Breast epithelium (tissue), 4 donors: Measurements from ENCODE around the gene COA8. TPM values are rescaled to one million over a fixed set of nuclear protein-coding genes. Genes with fewer than 3 reads are reported as not detected.

Experiments used
- DNase-seq, 2 donors: peaks; one replicate each; pipeline ENCODE4 v3.0.0-alpha.2; 2019; ENCODE audit warnings: low spot score in 2 of 2
- H3K27ac ChIP-seq, 2 donors: fragments of 200-600 bp; sonication (generic) in 1 of 2; one replicate each; pipeline ENCODE4 v1.5.1; 2016 to 2019; ENCODE audit warnings: mild to moderate bottlenecking in 1 of 2
- H3K27me3 ChIP-seq, 2 donors: fragments of 200-600 bp; sonication (generic) in 1 of 2; one replicate each; pipeline versions ENCODE4 v1.5.1 to v1.6.0; 2017 to 2019; ENCODE audit warnings: control low read depth in 1 of 2, mild to moderate bottlenecking in 1 of 2
- H3K36me3 ChIP-seq: fragments of 200-600 bp; one replicate; pipeline ENCODE4 v1.5.1; 2019
- H3K4me1 ChIP-seq, 2 donors: fragments of 200-600 bp; sonication (generic); one replicate each; pipeline ENCODE4 v1.5.1; 2016 to 2019; ENCODE audit warnings: control low read depth in 1 of 2
- H3K4me3 ChIP-seq, 3 donors: fragments of 200-600 bp; sonication (generic); 1 replicate in 2 of 3; 2 replicates in 1 of 3; pipeline ENCODE4 v1.5.1; 2016 to 2019; ENCODE audit warnings: mild to moderate bottlenecking in 3 of 3, moderate library complexity in 2 of 3
- H3K9me3 ChIP-seq, 2 donors: fragments of 200-600 bp; sonication (generic) in 1 of 2; one replicate each; pipeline ENCODE4 v1.5.1; 2016 to 2019; ENCODE audit warnings: control low read depth in 1 of 2
- POLR2A ChIP-seq: fragments of 450-650 bp; IDR thresholded peaks from one replicate; pipeline ENCODE4 v1.6.1; 2016; ENCODE audit warnings: antibody characterized with exemption, mild to moderate bottlenecking, moderate library complexity
- POLR2AphosphoS5 ChIP-seq, 3 donors: sonication (generic); formaldehyde crosslinking; IDR thresholded peaks; one replicate each; pipeline ENCODE4 v1.6.1; 2017; ENCODE audit warnings: antibody characterized with exemption in 3 of 3
- intact Hi-C: fragments of 100-400 bp; cut with DNase I; formaldehyde crosslinking; loops from one replicate; pipeline ENCODE4 v1.15.1; 2023; ENCODE audit warnings: low total_unique reads
- total RNA-seq, 3 donors: library from RNA; depleted of rRNA; stranded (reverse); fragments of >200 nt; gene quantifications; one replicate each; pipeline ENCODE4 v1.1.0, GENCODE V29; 2016
- TF ChIP-seq, protein P1 (sequence below), 3 donors: fragments of 450-650 bp; IDR thresholded peaks; one replicate each; pipeline ENCODE4 v1.5.1; 2016 to 2017; ENCODE audit warnings: antibody characterized with exemption in 3 of 3, mild to moderate bottlenecking in 3 of 3, moderate library complexity in 3 of 3

Gene COA8
- total RNA-seq, 3 donors from 2014 or later, result 26.5 to 41.9 (median 27.2) TPM

- H3K27ac ChIP-seq, result peak overlapping the region; percentile 97 to 98
- H3K4me3 ChIP-seq, result no peak overlapping the region
- H3K36me3 ChIP-seq, result no peaks in the 10 kb centered on the region
- H3K27me3 ChIP-seq, result no peaks in the 10 kb centered on the region
- peaks cover 30 to 45% of the 10 kb centered on the region in 2 donors for H3K4me1 ChIP-seq
- no peaks in the 10 kb centered on the region for H3K9me3 ChIP-seq
- DNase-seq, result no peak
- no peak for TF ChIP-seq POLR2A
- TF ChIP-seq POLR2AphosphoS5 (IDR thresholded peaks at IDR 0.05), result no peak
- TF ChIP-seq, protein P1, sequence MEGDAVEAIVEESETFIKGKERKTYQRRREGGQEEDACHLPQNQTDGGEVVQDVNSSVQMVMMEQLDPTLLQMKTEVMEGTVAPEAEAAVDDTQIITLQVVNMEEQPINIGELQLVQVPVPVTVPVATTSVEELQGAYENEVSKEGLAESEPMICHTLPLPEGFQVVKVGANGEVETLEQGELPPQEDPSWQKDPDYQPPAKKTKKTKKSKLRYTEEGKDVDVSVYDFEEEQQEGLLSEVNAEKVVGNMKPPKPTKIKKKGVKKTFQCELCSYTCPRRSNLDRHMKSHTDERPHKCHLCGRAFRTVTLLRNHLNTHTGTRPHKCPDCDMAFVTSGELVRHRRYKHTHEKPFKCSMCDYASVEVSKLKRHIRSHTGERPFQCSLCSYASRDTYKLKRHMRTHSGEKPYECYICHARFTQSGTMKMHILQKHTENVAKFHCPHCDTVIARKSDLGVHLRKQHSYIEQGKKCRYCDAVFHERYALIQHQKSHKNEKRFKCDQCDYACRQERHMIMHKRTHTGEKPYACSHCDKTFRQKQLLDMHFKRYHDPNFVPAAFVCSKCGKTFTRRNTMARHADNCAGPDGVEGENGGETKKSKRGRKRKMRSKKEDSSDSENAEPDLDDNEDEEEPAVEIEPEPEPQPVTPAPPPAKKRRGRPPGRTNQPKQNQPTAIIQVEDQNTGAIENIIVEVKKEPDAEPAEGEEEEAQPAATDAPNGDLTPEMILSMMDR (IDR thresholded peaks at IDR 0.05), result no peak
- intact Hi-C loops, result no loop called here
Observed at GRCh38 chr14:103548463-103549351, 14.1 kb upstream of the COA8 start.

DNA sequence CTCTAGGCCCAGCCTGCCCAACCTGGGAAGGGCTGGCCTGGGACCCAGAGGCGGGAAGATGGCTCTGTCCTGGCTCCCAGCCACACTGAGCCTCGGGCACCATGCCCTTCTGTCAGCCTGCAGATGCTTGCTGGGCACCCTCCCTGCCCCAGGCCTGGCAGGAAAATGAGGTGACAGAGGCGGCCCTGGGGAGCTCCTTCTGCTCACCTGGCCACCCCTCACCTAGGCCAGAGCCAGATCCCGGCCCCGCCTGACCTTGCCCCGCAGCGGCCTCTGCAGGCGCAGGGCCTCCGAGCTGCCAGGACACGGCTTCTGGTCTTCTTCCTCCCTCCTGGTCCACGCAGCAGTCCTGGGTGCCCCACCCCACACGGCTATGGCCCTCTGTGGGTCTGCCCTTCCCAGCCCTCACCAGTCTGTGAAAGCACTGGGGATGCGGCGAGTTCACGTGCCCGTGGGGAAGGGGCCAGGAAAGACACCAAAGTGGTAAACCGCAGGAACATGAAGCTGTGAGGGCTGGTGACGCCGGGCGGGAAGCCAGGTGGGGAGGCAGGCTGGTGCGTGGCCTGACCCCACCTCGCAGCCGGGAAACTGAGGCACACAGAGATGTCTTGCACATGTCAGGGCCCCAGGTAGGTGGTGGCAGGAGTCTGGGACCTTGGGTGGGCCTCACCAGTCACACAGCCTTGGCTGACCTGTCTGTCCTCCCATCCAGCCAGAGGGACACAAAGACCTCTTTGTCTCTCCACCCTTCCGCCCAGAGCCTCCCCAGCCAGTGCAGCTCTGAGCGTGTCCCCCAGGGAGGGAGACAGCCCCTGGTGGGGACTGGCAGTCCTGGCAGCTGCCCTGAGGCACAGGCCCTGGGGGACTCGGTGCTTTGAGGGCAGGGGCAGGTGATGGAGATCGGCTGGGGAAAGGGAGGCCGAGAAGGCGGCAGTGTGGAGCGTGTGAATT, 13.1 kb upstream of the COA8 start:
- intact Hi-C loops, result no loop called here
- peak overlapping the region in 1 of 3 donors; percentile 15 for H3K4me3 ChIP-seq
- H3K36me3 ChIP-seq, result no peaks in the 10 kb centered on the region
- H3K4me1 ChIP-seq, result peaks cover 25 to 37% of the 10 kb centered on the region in 2 donors
- no peaks in the 10 kb centered on the region for H3K27me3 ChIP-seq
- no peaks in the 10 kb centered on the region for H3K9me3 ChIP-seq
- peak overlapping the region; percentile 97 to 98 for H3K27ac ChIP-seq
- DNase-seq, result peak in 1 of 2 donors; percentile 67
- TF ChIP-seq POLR2A, result no peak
- TF ChIP-seq, protein P1 (IDR thresholded peaks at IDR 0.05), result peak in 1 of 3 donors; percentile 26

GRCh38 chr14:103550451-103551337, 12.1 kb upstream of the COA8 start:
- Histone ChIP-seq H3K4me1 (peaks cover 25 to 35% of the 10 kb centered on the region in 2 donors), H3K27ac (peak overlapping the region; percentile 97 to 98), H3K36me3 (no peaks in the 10 kb centered on the region), H3K4me3 (peak overlapping the region in 2 of 3 donors; percentile 20 to 49), H3K27me3 (no peaks in the 10 kb centered on the region), H3K9me3 (no peaks in the 10 kb centered on the region)
- intact Hi-C loops, result no loop called here
- TF ChIP-seq, protein P1 (IDR thresholded peaks at IDR 0.05), result no peak
- no peak for TF ChIP-seq POLR2AphosphoS5 (IDR thresholded peaks at IDR 0.05)
- DNase-seq, result no peak

DNA sequence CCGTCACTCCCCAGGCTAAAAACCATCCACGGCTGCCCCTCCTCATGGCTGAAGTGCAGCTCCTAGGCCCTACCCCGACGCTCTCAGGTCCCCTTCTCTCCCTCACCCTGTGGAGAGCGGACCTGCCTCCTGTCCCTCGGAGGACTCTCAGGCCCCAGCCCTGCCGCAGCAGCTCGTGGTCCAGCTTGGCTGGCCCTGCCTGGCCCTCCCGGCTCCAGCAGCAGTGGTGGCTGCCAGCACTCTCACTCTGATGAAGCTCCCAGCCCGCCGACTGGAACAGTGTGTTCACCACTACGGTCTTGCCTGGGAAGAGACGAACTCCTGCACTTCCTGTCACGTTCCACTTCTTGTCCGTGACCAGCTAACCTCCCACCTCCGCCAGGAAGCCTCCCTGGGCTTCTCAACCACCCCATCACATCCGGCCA, 11.4 kb upstream of the COA8 start:
- peak in 1 of 2 donors; percentile 68 for DNase-seq
- TF ChIP-seq POLR2A (no peak), POLR2AphosphoS5 (IDR thresholded peaks at IDR 0.05) (peak in 1 of 3 donors; percentile 7)
- no peaks in the 10 kb centered on the region for H3K36me3 ChIP-seq
- peak overlapping the region in 2 of 3 donors; percentile 20 to 49 for H3K4me3 ChIP-seq
- H3K27ac ChIP-seq, result peak overlapping the region; percentile 97 to 98
- H3K9me3 ChIP-seq, result no peaks in the 10 kb centered on the region
- peaks cover 25 to 35% of the 10 kb centered on the region in 2 donors for H3K4me1 ChIP-seq
- no peaks in the 10 kb centered on the region for H3K27me3 ChIP-seq
- intact Hi-C loops, result no loop called here
